Mesendoderm (in vitro differentiated cells): ENCODE measurements around the gene TNKS1BP1.

Source experiments
- DNase-seq: peaks from one replicate; pipeline ENCODE4 v3.0.0; 2013
- H2AK5ac ChIP-seq: 2 replicates; pipeline ENCODE4 v1.6.1; 2013; ENCODE audit warnings: low read length, inconsistent platforms
- H2BK120ac ChIP-seq: 2 replicates; pipeline ENCODE4 v1.6.1; 2013; ENCODE audit warnings: low read depth, mild to moderate bottlenecking, low read length, moderate library complexity, mixed read lengths
- H2BK15ac ChIP-seq: replicated peaks from 2 replicates; pipeline ENCODE4 v1.6.1; 2013; ENCODE audit warnings: low read depth, mild to moderate bottlenecking, moderate library complexity
- H2BK5ac ChIP-seq: 2 replicates; pipeline ENCODE4 v1.6.1; 2013; ENCODE audit warnings: low read length, inconsistent platforms
- H3K18ac ChIP-seq: 2 replicates; pipeline ENCODE4 v1.6.1; 2013; ENCODE audit warnings: mild to moderate bottlenecking, low read length, mixed read lengths
- H3K23ac ChIP-seq: one replicate; pipeline ENCODE4 v1.6.1; 2013; ENCODE audit warnings: low read length
- H3K27ac ChIP-seq: 2 replicates; pipeline ENCODE4 v1.5.1; 2013; ENCODE audit warnings: low read depth, mild to moderate bottlenecking, inconsistent platforms, low read length, moderate library complexity
- H3K27me3 ChIP-seq: 2 replicates; pipeline ENCODE4 v1.6.1; 2013; ENCODE audit warnings: low read length, control low read depth, mild to moderate bottlenecking, inconsistent platforms; ENCODE audit not compliant: insufficient read depth, poor library complexity
- H3K36me3 ChIP-seq: 2 replicates; pipeline ENCODE4 v1.6.1; 2013; ENCODE audit warnings: low read length, inconsistent platforms; ENCODE audit not compliant: control insufficient read depth, insufficient read depth
- H3K4ac ChIP-seq: one replicate; pipeline ENCODE4 v1.6.1; 2013; ENCODE audit warnings: low read depth, mild to moderate bottlenecking, low read length, moderate library complexity
- H3K4me1 ChIP-seq: 2 replicates; pipeline ENCODE4 v1.6.1; 2013; ENCODE audit warnings: low read depth, low read length, inconsistent platforms; ENCODE audit not compliant: control insufficient read depth
- H3K4me2 ChIP-seq: 2 replicates; pipeline ENCODE4 v1.6.1; 2013; ENCODE audit warnings: low read length
- H3K4me3 ChIP-seq: 2 replicates; pipeline ENCODE4 v1.5.1; 2013; ENCODE audit warnings: mild to moderate bottlenecking, low read length
- H3K56ac ChIP-seq: one replicate; pipeline ENCODE4 v1.6.1; 2013; ENCODE audit warnings: low read length
- H3K79me1 ChIP-seq: 2 replicates; pipeline ENCODE4 v1.6.1; 2013; ENCODE audit warnings: low read length, inconsistent platforms
- H3K79me2 ChIP-seq: 2 replicates; pipeline ENCODE4 v1.6.1; 2013; ENCODE audit warnings: mild to moderate bottlenecking, low read length; ENCODE audit not compliant: control insufficient read depth, insufficient read depth
- H3K9ac ChIP-seq: 2 replicates; pipeline ENCODE4 v1.6.1; 2013; ENCODE audit warnings: low read length, inconsistent platforms
- H4K5ac ChIP-seq: one replicate; pipeline ENCODE4 v1.6.1; 2013; ENCODE audit warnings: low read length
- H4K8ac ChIP-seq: one replicate; pipeline ENCODE4 v1.6.1; 2013; ENCODE audit warnings: low read depth, mild to moderate bottlenecking, control low read depth, low read length, moderate library complexity
- WGBS: extraction: QIAGEN DNeasy Blood & Tissue Kit; methylation state at CpG from one replicate; pipeline ENCODE4 v1.1.7; 2013; ENCODE audit warnings: low lambda C conversion rate, missing lambda C conversion rate; ENCODE audit not compliant: insufficient coverage; ENCODE audit errors: extremely low coverage; 5-methylcytosine and 5-hydroxymethylcytosine counted together

The TNKS1BP1 gene

DNA sequence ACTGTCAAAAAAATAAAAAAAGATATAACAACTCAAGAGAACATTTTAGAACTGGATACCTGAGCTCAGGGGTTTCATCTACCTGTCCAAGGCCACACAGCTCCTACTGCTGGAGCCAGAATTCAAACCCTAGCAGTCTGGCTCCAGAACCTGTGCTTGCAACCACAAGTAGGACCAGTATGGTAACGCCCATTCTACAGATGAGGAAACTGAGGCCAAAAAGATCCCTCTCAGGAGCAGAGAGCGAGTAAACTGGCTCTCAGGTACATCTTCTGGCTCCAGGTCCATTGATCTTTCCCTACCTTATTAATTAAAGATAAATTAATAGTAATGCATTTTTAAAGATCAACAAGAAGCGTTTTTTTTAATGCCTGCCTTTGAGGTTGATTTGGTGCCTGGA is 32.6 kb upstream of the TNKS1BP1 start:
- H2BK5ac ChIP-seq: no peak overlapping the region
- H2AK5ac ChIP-seq: no peak overlapping the region
- no peak overlapping the region for H4K5ac ChIP-seq
- H3K36me3 ChIP-seq: no peaks in the 10 kb centered on the region
- H2BK15ac ChIP-seq: no peak overlapping the region
- H3K56ac ChIP-seq: no peak overlapping the region
- H3K4ac ChIP-seq: no peak overlapping the region
- H3K27me3 ChIP-seq: no peaks in the 10 kb centered on the region
- no peak overlapping the region for H3K23ac ChIP-seq
- DNase-seq: no peak
- no peak overlapping the region for H3K4me2 ChIP-seq
- WGBS: no CpG with 5 or more reads among the region's 3 CpGs
- no peak overlapping the region for H3K27ac ChIP-seq
- no peak overlapping the region for H3K9ac ChIP-seq
- no peak overlapping the region for H2BK120ac ChIP-seq
- no peaks in the 10 kb centered on the region for H3K79me1 ChIP-seq
- H4K8ac ChIP-seq: no peak overlapping the region
- no peak overlapping the region for H3K18ac ChIP-seq
- peaks cover 2% of the 10 kb centered on the region for H3K4me1 ChIP-seq
- H3K4me3 ChIP-seq: no peak overlapping the region
- H3K79me2 ChIP-seq: no peaks in the 10 kb centered on the region

DNA sequence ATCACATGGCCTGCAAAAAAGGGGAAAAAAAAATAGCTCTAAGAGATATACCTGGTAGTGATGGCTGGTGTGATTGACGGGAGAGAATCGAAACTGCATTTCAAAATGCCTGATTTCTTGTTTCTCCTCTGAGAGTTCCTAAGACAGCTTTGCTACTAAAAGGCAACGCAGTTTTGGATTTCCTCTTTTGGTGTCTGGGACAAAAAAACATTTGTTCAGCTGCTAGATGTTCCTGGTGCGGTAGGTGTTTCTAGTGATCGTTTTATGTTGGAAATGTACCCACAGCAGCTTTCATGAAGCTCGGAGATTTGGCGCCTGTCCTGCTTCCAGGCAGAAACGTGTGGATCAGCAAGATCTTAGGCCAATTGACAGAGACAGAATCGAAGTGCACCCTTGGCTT is 31.5 kb upstream of the TNKS1BP1 start:
- DNase-seq: no peak
- Histone ChIP-seq H3K79me2 (no peaks in the 10 kb centered on the region), H2BK120ac (no peak overlapping the region), H3K27me3 (no peaks in the 10 kb centered on the region), H3K79me1 (no peaks in the 10 kb centered on the region), H3K27ac (no peak overlapping the region), H2BK5ac (no peak overlapping the region), H3K4me1 (peaks cover 2% of the 10 kb centered on the region), H4K5ac (no peak overlapping the region), H3K4me2 (no peak overlapping the region), H3K9ac (no peak overlapping the region), H3K36me3 (no peaks in the 10 kb centered on the region), H4K8ac (no peak overlapping the region), H3K4me3 (no peak overlapping the region), H3K4ac (no peak overlapping the region), H2BK15ac (no peak overlapping the region), H3K23ac (no peak overlapping the region), H3K56ac (no peak overlapping the region), H3K18ac (no peak overlapping the region), H2AK5ac (no peak overlapping the region)
- no CpG with 5 or more reads among the region's 9 CpGs for WGBS

DNA sequence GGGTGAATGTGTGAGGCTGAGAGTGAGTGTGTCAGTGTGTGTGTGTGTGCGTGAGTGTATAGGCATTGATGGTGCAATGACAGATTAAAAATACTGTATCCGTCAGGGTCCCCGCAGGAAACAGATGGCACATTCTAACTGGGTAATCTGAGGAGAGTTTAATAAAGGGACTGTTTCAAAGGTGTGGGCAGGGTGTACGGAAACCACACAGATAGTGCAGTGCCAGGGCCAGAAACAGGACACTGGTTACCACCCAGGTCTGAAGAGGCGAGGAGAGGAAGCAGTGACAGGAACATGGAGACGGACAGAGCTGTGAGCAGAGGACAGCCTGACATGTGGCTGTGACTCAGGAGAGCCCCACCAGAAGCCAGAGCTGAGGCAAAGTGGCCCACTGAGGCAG is 29.9 kb upstream of the TNKS1BP1 start:
- Histone ChIP-seq H3K79me1 (no peaks in the 10 kb centered on the region), H2BK120ac (no peak overlapping the region), H4K5ac (no peak overlapping the region), H3K36me3 (no peaks in the 10 kb centered on the region), H3K9ac (no peak overlapping the region), H3K4ac (no peak overlapping the region), H3K23ac (no peak overlapping the region), H3K27me3 (no peaks in the 10 kb centered on the region), H3K4me2 (no peak overlapping the region), H3K56ac (no peak overlapping the region), H3K18ac (no peak overlapping the region), H2AK5ac (no peak overlapping the region), H3K4me1 (peaks cover 2% of the 10 kb centered on the region), H3K4me3 (no peak overlapping the region), H2BK5ac (no peak overlapping the region), H3K79me2 (no peaks in the 10 kb centered on the region), H2BK15ac (no peak overlapping the region), H4K8ac (no peak overlapping the region), H3K27ac (no peak overlapping the region)
- no peak for DNase-seq
- WGBS: no CpG with 5 or more reads among the region's 6 CpGs

DNA sequence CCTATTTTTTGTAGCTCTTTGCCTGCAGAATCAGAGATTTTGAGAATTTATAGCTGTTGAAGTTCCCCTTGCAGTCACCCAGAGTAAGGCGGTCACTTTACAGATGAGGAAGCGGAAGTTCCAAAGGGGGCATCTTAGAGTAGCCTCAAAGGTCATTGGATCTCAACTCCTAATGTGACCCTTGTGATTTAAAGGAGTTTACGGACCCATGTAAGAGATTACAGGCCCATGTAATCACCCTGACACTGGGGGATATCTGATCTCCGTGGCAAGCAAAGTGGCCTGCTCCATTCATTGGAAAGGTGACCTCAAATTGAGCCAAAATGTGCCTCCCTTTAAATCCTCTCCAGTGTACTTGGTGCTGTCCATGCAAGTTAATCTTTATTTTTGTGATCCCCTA is 29.1 kb upstream of the TNKS1BP1 start:
- H3K4me2 ChIP-seq: no peak overlapping the region
- no peak overlapping the region for H2AK5ac ChIP-seq
- no peak overlapping the region for H3K56ac ChIP-seq
- no peaks in the 10 kb centered on the region for H3K79me2 ChIP-seq
- WGBS: no CpG with 5 or more reads among the region's 4 CpGs
- H4K8ac ChIP-seq: no peak overlapping the region
- no peak overlapping the region for H2BK5ac ChIP-seq
- no peaks in the 10 kb centered on the region for H3K36me3 ChIP-seq
- peak; percentile 37 for DNase-seq
- H3K4me1 ChIP-seq: peaks cover 2% of the 10 kb centered on the region
- no peak overlapping the region for H3K4me3 ChIP-seq
- H3K9ac ChIP-seq: no peak overlapping the region
- H3K27ac ChIP-seq: no peak overlapping the region
- no peak overlapping the region for H3K4ac ChIP-seq
- no peak overlapping the region for H4K5ac ChIP-seq
- no peak overlapping the region for H3K18ac ChIP-seq
- H2BK15ac ChIP-seq: no peak overlapping the region
- H3K79me1 ChIP-seq: no peaks in the 10 kb centered on the region
- no peak overlapping the region for H3K23ac ChIP-seq
- no peaks in the 10 kb centered on the region for H3K27me3 ChIP-seq
- no peak overlapping the region for H2BK120ac ChIP-seq

DNA sequence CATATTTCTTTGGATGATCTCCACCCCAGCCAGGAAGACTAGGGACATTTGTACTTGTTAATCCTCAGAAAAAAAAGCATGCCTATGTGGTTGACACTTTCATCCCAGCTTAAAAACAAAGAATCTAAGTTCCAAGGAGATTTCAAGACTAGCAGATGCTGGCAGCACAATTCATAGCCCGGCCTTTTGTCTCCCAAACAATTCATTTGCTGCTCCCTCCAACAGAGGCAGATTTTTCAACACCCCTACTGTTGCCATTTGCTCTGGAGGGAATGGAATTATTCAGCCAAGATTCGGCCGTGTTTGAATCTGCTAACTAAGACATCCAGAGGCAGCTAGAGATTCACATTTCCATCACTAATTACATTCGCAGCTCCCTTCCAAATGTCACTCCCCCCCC is 28.7 kb upstream of the TNKS1BP1 start:
- H3K4me3 ChIP-seq: no peak overlapping the region
- DNase-seq: peak; percentile 55
- H2AK5ac ChIP-seq: no peak overlapping the region
- no peaks in the 10 kb centered on the region for H3K36me3 ChIP-seq
- H3K23ac ChIP-seq: no peak overlapping the region
- H4K5ac ChIP-seq: no peak overlapping the region
- no peak overlapping the region for H2BK5ac ChIP-seq
- H3K79me2 ChIP-seq: no peaks in the 10 kb centered on the region
- no peak overlapping the region for H3K9ac ChIP-seq
- H3K27ac ChIP-seq: no peak overlapping the region
- no peak overlapping the region for H2BK120ac ChIP-seq
- H3K27me3 ChIP-seq: no peaks in the 10 kb centered on the region
- H3K4ac ChIP-seq: no peak overlapping the region
- peaks cover 2% of the 10 kb centered on the region for H3K4me1 ChIP-seq
- WGBS: no CpG with 5 or more reads among the region's 4 CpGs
- H3K4me2 ChIP-seq: no peak overlapping the region
- no peak overlapping the region for H3K18ac ChIP-seq
- H2BK15ac ChIP-seq: no peak overlapping the region
- H3K56ac ChIP-seq: peak overlapping the region; percentile 30
- no peak overlapping the region for H4K8ac ChIP-seq
- no peaks in the 10 kb centered on the region for H3K79me1 ChIP-seq

DNA sequence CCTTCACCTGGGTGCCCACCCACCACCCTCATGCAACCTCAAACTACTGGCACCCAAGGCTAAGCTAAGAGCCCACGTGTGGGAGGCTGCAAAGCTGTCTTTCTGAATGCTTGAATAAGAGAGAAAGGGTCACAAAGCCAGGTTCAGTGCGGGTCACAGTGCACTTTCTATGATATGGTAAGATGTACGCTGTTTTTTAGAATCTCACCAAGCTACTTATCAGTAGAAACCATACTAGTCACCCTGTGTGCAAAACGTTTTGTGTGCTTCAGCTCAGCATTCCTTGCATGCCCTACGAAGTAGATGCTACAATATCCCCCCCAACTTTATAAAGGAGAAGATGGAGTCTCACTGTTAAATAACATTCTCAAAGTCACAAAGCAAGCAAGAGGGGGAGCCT is 28.3 kb upstream of the TNKS1BP1 start:
- H4K5ac ChIP-seq: no peak overlapping the region
- no peak overlapping the region for H4K8ac ChIP-seq
- no peak overlapping the region for H3K4me2 ChIP-seq
- no peak overlapping the region for H3K4ac ChIP-seq
- H3K9ac ChIP-seq: peak overlapping the region; percentile 22
- H3K36me3 ChIP-seq: no peaks in the 10 kb centered on the region
- WGBS: no CpG with 5 or more reads among the region's 5 CpGs
- H2BK120ac ChIP-seq: no peak overlapping the region
- H2BK15ac ChIP-seq: no peak overlapping the region
- H3K79me1 ChIP-seq: no peaks in the 10 kb centered on the region
- H3K23ac ChIP-seq: no peak overlapping the region
- H2AK5ac ChIP-seq: no peak overlapping the region
- peak overlapping the region; percentile 57 for H2BK5ac ChIP-seq
- H3K18ac ChIP-seq: no peak overlapping the region
- no peak overlapping the region for H3K27ac ChIP-seq
- H3K79me2 ChIP-seq: no peaks in the 10 kb centered on the region
- H3K4me3 ChIP-seq: no peak overlapping the region
- H3K27me3 ChIP-seq: no peaks in the 10 kb centered on the region
- peak overlapping the region; percentile 30 for H3K56ac ChIP-seq
- H3K4me1 ChIP-seq: peaks cover 2% of the 10 kb centered on the region
- DNase-seq: no peak
